HG03354 (cell line): ENCODE measurements around the gene HPDL.
"Not testable (repeated sequence)": the region's sequence is repeated elsewhere in the genome, so short reads cannot be mapped to it uniquely, and the experiment has no call there.

ENCODE experiments used
- ATAC-seq: cut with Tn5 transposase; IDR thresholded peaks from one replicate; pipeline ENCODE4 v1.9.1; 2021; ENCODE audit warnings: mild to moderate bottlenecking; ENCODE audit not compliant: unreplicated experiment, poor library complexity, severe bottlenecking

Gene HPDL

DNA sequence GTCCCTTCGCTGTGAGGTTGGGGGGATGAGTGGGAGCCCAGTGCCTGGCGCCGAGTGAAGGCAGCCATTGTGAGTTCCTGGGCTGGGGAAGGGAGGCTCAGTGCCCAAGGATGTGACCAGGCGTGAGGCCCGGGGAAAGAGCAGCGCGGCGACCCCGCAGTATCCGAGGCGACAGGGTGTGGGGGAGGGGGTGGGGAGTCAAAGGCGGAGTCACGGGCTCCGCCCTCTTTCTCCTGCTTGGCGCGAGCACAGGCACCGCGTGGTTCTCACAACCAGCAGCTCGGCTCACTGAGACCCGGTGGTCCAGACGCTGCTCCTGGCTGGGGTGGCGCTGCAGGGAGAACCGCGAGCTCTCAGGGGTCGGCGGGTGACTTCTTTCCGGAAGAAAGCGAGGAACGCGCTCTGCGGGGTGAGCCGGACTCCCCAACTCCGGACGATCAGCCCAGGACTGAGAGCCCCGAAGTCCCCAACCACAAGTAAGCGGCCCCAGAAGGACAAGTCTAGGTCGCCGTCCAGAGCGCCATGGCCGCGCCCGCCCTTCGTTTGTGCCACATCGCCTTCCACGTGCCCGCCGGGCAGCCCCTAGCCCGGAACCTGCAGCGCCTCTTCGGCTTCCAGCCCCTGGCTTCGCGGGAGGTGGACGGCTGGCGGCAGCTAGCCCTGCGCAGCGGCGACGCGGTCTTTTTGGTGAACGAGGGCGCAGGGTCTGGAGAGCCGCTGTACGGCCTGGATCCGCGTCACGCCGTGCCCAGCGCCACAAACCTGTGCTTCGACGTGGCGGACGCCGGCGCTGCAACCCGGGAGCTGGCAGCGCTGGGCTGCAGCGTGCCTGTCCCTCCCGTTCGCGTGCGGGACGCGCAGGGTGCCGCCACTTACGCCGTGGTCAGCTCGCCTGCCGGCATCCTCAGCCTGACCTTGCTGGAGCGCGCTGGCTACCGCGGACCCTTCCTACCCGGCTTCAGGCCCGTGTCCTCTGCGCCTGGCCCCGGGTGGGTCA, at the start of gene HPDL:
Gene HPDL, plus strand, starts transcription at position 269 of the 997 bp plus-strand sequence. Its CDS starts 254 bp downstream, at position 523.
- ATAC-seq: peak; percentile 66

DNA sequence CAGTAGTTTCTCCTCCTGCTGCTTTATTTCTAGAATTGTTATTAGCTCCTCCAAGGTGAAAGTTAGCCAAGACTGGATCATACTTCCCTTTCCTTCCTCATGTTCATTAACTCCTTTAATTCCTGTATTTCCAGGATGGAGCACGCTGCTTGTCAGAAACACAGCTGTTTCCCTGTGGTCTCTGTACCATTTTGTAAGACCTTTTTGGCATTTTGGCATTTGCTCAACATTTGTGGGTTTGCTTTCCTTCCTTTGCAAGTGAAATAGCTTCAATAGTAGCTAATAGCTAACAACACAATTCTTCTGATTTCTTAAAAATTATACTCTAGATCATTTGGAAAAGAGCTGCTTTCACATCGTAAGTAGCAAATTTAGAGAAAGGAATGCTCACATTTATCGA, 44.3 kb upstream of the HPDL start:
- ATAC-seq: no peak

DNA sequence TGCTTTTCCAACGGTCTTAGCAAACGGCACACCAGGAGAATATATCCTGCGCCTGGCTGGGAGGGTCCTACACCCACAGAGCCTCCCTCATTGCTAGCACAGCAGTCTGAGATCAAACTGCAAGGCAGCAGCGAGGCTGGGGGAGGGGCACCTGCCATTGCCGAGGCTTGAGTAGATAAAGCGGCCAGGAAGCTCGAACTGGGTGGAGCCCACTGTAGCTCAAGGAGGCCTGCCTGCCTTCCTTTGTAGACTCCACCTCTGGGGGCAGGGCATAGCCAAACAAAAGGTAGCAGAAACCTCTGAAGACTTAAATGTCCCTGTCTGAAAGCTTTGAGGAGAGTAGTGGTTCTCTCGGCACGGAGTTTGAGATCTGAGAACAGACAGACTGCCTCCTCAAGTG, 41.8 kb upstream of the HPDL start:
- not testable (repeated sequence) for ATAC-seq

DNA sequence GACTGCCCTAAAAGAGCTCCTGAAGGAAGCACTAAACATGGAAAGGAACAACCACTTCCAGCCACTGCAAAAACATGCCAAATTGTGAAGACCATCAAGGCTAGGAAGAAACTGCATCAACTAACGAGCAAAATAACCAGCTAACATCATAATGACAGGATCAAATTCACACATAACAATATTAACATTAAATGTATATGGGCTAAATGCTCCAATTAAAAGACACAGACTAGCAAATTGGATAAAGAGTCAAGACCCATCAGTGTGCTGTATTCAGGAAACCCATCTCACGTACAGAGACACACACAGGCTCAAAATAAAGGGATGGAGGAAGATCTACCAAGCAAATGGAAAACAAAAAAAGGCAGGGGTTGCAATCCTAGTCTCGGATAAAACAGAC, 40.2 kb upstream of the HPDL start:
- not testable (repeated sequence) for ATAC-seq

DNA sequence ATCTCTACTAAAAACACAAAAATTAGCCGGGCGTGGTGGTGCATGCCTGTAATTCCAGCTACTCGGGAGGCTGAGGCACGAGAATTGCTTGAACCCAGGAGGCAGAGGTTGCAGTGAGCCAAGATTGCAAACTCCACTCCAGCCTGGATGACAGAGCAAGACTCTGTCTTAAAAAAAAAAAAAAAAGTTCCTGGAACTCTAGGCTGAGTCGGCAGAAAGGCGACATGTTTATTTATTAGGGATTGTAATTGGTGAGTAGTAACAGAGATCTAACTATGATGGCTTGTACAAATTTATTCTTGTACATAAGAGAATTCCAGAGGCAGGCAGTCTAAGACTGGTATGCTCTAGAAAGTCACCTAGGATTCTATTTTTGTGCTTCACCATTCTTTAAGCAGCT, 35.7 kb upstream of the HPDL start:
- not testable (repeated sequence) for ATAC-seq

DNA sequence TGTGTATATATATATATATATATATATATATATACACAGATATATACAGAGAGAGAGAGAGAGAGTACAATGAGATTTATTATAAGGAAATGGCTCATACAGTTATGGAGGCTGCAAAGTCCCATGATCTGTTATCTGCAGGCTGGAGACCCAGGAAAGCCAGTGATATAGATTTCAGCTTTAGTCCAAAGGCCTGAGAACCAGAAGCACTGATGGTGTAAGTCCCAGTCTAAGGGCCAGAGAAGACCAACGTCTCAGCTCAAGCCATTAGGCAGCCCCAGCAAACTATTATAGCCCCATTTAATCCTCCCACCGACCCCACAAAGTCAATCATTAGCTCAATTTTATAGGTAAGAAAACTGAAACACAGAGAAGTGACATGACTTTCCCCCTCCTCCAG, 35.0 kb upstream of the HPDL start:
- no peak for ATAC-seq

DNA sequence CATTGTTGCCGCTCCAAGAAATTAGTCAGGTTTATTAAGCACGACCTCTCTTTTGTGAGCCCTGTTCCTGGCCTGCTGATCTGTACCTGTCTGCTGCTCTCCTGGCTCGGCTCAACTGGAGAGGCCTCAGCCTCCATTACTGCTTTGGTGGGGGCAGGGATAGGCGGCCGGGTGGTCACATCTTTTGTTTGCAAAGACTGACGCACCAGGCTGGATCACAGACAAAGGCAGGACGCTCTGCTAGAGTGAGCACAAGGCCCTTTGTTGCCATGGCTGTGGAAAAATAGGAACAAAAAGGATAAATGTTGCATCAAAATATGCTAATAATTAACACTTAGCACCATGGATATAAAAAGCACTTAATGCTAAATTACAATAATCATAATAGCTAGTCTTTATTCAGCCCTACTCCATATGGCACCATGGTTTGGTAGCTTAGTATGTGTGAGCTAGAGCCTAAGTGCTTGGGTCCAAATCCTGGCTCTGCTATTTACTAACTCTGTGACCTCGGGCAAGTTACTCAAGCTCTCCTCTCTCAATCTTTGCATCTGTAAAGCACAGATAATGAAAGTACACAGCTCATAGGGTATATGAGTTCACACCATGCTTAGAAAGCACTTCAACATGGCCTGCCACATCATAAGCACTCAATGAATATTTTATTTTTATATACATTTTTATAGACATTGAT, 28.9 kb upstream of the HPDL start:
- ATAC-seq: no peak

DNA sequence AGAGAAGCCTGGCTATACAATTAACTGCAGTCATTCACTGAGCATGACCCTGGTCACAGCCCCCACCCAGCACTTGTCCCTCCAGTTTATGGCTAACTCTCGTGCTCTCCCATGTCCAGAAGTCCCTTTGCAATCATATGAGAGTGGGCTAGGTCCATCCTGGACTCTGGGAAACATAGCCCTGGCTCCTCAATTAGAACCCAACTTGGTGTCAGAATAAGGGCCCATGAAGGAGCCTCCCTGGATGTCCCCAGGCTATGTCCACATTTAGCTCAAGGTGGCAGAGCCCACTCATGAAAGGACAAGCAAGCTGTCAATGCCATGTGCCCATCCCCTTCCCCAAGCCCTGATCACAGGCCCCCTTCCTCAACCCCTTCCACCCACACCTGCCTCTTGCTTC, 27.4 kb upstream of the HPDL start:
- no peak for ATAC-seq

DNA sequence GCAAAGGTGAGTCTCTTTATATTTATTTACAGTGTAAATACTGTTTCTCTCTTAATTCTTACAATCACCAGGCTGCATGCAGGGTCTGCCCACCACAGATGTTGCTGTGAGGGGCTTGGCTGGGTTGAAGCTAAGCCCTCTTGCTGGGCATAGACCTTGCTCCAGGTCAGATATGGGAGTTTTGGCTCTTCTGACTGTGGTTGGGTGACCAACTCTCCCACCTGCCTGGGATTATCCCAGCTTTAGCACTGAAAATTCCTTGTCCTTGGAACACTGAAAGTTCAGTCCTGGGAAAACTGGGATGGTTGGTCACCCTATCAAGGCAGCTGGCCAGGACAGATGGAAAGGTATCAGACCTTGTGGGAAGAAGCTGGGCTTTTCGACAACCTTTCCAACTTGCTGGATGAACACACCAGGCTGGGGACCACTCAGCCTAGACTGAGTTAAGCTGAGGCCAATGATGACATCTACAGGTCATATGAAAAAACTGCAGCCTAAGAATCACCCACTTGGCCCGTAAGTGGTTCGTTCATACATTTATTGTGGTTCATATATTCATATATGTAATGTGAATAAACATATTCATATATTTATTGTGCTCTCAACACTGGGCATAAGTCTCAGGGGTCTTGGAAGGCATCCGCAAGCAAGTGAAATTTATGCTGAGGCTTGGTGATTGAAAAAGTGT, 26.6 kb upstream of the HPDL start:
- no peak for ATAC-seq

DNA sequence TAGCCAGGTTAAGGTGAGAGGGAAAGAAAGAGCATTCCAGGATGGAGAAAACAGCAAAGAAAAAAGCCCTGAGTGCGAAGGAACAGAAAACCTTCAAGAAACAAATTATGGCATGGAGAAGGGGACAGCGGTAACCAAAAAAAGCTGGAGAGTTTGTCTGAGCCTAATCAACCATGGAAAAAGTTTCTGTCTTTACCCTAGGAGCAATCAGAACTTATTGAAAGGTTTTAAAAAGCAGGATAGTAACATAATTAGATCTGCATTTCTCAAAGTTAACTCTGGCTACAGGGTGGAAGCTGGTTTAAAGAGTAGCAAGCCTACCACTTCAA, 26.1 kb upstream of the HPDL start:
- no peak for ATAC-seq

DNA sequence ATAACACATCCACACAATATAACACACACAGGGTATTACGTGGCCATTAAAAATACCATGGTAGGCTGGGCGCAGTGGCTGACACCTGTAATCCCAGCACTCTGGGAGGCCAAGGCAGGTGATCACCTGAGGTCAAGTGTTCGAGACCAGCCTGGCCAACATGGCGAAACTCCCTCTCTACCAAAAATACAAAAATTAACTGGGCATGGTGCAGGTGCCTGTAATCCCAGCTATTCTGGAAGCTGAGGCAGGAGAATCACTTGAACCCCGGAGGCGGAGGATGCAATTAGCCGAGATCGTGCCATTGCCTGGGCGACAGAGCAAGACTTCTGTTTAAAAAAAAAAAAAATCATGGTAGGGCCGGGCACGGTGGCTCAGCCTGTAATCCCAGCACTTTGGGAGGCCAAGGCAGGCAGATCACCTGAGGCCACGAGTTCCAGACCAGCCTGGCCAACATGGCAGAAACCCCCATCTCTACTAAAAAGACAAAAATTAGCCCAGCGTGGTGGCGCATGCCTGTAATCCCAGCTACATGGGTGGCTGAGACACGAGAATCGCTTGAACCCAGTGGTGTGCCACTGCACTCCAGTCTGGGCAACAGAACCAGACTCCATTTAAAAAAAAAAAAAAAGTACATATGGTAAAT, 24.1 kb upstream of the HPDL start:
- ATAC-seq: no peak

DNA sequence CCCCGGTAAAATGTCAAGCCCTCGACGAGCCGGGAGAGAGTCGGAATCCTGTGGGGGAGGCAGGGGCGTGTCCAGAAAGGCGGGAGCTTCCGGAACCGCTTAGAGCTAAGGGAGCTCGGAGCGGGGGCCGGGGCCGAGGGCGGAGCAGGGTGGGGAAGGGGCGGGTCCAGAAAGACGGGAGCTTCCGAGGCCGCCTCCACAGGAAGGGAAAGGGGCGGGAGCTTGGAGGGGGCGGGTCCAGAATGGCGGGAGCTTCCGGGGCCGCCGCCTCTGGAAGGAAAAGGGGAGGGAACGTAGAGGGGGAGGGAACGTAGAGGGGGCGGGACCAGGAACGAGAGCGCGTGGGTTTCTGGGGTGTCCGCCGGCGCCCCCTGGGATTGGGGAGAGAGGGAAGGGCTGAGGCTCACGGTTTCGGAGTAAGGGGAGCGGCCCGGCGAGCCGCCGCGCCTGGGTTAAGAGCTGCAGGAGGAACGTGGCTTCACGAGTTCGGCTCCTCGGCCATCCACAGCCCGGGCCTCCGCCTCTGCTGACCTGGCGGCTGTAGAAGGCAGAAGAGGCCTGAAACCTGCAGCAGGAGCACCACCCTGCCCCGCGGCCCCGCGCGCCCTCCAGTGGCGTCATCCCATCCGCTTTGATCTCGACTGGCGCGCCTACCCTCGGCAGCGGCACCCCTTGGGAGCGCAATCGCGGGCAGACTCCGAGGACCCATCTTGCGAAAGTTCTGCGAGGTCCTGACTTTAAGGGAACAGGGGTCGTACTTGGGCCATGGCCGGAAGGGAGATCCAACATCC, 23.0 kb upstream of the HPDL start:
- peak; percentile 78 for ATAC-seq

DNA sequence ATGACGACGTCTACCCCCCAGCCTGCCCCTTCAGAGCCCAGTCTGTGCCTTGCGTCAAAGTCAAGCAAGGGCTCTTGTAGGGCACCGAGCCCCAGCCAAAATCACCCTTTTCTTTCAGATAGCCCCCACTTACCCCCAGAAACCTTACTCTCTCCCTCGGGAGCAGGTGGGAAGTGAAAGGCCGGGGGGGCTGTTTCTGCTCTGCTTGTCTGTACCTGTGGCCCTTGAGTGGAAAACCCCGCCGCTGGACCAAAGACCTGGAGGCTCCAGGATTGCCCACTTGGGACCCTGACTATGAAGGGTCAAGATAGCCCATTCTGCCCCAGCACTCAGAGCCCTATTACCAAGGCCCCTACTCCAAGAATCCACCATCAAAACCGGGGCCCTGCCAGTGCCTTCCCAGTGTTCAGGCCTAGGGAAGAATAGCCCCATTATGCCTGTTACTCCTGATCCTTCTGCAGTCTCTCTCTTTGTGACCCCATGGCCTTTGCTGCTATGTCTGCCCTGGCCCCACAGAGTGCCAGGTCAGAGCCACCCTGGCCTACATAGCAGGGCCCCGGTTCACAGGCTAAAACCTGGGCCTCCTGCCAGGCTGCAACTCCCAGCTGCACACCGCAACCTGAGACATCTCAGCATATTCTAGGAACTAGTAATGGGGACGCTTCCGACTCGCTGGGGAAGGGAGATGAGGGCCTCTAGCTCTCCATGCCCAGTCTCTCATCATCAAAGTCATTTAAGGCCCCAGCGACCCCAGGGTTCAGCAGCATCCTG, 22.2 kb upstream of the HPDL start:
- no peak for ATAC-seq

DNA sequence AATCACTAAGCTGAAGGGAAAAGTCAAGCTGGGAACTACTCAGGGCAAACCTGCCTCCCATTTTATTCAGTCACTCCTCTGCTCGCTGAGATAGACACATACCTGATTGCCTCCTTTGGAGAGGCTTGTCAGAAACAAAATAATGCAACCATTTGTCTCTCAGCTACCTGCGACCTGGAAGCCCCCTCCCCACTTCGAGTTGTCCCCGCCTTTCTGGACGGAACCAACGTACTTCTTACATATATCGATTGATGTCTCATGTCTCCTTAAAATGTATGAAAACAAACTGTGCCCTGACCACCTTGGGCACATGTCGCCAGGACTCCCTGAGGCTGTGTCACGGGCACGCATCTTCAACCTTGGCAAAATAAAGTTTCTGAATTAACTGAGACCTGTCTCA, 21.5 kb upstream of the HPDL start:
- ATAC-seq: no peak

DNA sequence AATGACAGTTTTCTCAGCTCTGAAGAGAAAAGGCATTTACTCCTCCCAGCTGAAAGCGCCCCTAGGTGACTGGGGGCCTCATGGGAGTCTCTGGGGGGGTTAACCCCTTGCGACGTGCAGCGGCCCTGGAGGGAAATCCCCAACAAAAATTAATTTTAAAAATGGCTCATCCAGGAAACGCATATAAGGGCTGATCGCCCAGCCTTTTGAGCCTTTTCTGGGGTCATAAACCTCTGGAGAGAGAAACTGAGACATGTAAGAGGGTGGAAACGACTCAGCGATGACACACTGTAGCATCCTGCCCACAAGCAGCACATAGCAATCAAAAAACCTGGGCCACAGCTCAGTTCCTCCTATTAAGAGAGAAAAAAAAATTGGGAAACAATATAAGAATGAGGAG, 20.4 kb upstream of the HPDL start:
- ATAC-seq: no peak

DNA sequence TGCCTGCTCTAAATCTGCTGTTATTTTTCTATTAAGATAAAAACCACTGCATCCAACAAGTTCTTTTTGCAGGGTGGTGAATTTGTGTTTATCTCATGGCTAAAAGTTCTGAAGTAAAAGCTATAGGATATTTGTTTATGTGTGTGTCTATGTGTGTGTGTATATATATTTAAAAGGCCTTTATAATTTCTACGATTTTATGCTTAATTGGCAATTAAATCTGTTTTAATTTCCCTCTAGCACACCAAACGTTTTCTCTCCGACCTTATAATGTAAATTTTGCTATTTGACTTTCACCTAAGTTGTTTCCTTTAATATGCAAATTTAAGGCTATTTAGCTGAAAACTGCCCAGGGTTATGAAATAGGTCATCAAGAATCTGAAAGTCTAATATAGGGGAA, 19.8 kb upstream of the HPDL start:
- no peak for ATAC-seq

DNA sequence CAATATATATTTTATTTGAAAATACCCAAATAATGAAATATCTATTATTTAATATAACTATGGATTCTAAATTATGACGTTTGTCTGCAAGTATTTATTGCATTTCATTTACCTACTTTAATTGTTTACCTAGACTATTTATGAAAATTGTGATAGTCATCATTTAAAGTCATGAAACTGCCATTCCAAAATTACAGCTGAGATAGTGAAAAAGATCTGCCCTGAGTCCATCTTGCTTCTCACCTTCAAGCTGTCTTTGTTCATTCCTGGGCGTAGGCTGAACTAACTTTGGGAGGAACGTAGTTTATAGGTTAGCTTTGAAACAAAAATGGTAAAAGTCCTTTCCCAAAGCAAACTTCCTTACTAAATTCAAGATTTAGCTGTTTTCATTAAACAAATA, 12.4 kb upstream of the HPDL start:
- no peak for ATAC-seq

DNA sequence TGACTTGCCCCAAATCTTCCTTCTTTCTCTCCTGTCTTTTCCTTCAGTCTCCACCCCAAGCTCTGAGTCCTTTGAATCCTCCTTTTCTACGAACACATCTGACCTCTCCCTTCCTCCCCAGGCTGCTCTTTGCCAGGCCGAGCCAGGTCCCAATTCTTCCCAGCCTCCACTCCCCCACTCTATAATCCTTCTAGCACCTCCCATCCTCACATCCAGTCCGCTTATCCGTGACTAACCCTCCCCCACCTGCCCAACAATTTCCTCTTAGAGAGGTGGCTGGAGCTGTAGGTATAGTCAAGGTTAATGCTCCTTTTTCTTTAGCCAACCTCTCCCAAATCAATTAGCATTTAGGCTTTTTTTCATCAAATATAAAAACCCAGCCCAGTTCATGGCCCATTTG, 9.5 kb upstream of the HPDL start:
- no peak for ATAC-seq

DNA sequence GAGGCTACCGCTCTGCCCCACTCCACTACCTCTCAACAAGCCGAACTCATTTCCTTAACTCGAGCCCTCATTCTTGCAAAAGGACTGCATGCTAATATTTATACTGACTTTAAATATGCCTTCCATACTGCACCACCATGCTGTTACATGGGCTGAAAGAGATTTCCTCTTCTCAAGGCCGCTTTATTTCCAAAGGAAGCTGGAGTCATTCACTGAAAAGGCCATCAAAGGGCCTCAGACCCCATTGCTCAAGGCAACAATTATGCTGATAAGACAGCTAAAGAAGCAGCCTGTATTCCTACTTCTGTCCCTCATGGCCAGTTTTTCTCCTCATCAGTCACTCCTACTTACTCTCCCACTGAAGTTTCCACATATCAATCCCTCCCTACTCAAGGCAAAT, 6.9 kb upstream of the HPDL start:
- ATAC-seq: no peak
